Melanocyte of skin (primary cell): Measurements from ENCODE around the gene PRR19. TPM values are rescaled to one million over a fixed set of nuclear protein-coding genes. Genes with fewer than 3 reads are reported as not detected.

Experiments
- small RNA-seq, 2 donors: library from RNA; depleted of rRNA; stranded (forward); fragments of <200 nt; gene quantifications; one replicate each; pipeline ENCODE3, GENCODE V24; 2012
- total RNA-seq, 2 donors: library from RNA; depleted of rRNA; stranded (reverse); fragments of >200 nt; gene quantifications; 2 replicates each; pipeline ENCODE4 v1.2.3, GENCODE V29; 2012

Gene PRR19
- under 1 TPM in 1 of 2 donors, not detected in 1; 1.00 TPM for total RNA-seq

GRCh38 chr19:42301646-42302203 lies at the start of gene PRR19:
Gene PRR19 (plus strand): TSS chr19:42302132. CDS start chr19:42309585, 7,453 bp downstream.

GRCh38 chr19:42254850-42255765 lies 46.8 kb upstream of the PRR19 start, which contains the start of gene ERF:
Gene ERF (minus strand): TSS chr19:42255128. CDS start chr19:42254999, 129 bp downstream.

GRCh38 chr19:42268704-42269477 lies 33.0 kb upstream of the PRR19 start, which contains the start of gene CIC:
Gene CIC (plus strand): TSS chr19:42269252. CDS start chr19:42271784, 2,532 bp downstream.

GRCh38 chr19:42313096-42313839 lies 11.3 kb downstream of the PRR19 start, which contains the start of gene TMEM145:
Gene TMEM145 (plus strand): TSS chr19:42313309. CDS start chr19:42313377, 68 bp downstream.

GRCh38 chr19:42325308-42325895 lies 23.5 kb downstream of the PRR19 start, which contains the start of gene MEGF8:
Gene MEGF8 (plus strand): TSS chr19:42325635. CDS start chr19:42326244, 609 bp downstream.

Small RNA genes within 50 kb of the gene (small RNA-seq; reads per million reads assigned to genes)
- 0 to 0.23 reads per million in 2 donors for gene MIR8077

Other genes with a start within 250 kb of the PRR19 start
- under 1 TPM in 1 of 2 donors, not detected in 1; under 0.01 TPM for gene GRIK5, start 231.9 kb upstream of the PRR19 start, total RNA-seq
- gene ZNF574, start 226.0 kb upstream of the PRR19 start, total RNA-seq, result 10 to 100 TPM; 16.9 to 22.3 TPM
- under 1 TPM in 1 of 2 donors, not detected in 1; under 0.01 TPM for gene POU2F2, start 169.7 kb upstream of the PRR19 start, total RNA-seq
- 10 to 100 TPM; 13.4 to 19.0 TPM for gene DEDD2, start 84.5 kb upstream of the PRR19 start, total RNA-seq
- gene ZNF526, start 81.8 kb upstream of the PRR19 start, total RNA-seq, result 10 to 100 TPM in 1 of 2 donors, 1 to 10 TPM in 1; 10.0 to 16.0 TPM
- 10 to 100 TPM; 25.5 to 36.6 TPM for gene GSK3A, start 59.5 kb upstream of the PRR19 start, total RNA-seq
- gene ERF, start 47.0 kb upstream of the PRR19 start, total RNA-seq, result 10 to 100 TPM; 37.9 to 42.3 TPM
- 10 to 100 TPM; 22.3 to 34.4 TPM for gene CIC, start 32.9 kb upstream of the PRR19 start, total RNA-seq
- 10 to 100 TPM; 32.0 to 47.0 TPM for gene PAFAH1B3, start 492 bp downstream of the PRR19 start, total RNA-seq
- 1 to 10 TPM in 1 of 2 donors, under 1 TPM in 1; under 0.01 to 3.7 TPM for gene TMEM145, start 11.2 kb downstream of the PRR19 start, total RNA-seq
- 10 to 100 TPM; 17.6 to 20.3 TPM for gene MEGF8, start 23.5 kb downstream of the PRR19 start, total RNA-seq
- gene CNFN, start 88.2 kb downstream of the PRR19 start, total RNA-seq, result under 1 TPM in 1 of 2 donors, not detected in 1; 0.67 TPM
- 10 to 100 TPM; 11.7 to 27.0 TPM for gene LIPE, start 125.3 kb downstream of the PRR19 start, total RNA-seq
- not detected for gene CXCL17, start 140.8 kb downstream of the PRR19 start, total RNA-seq
- 10 to 100 TPM in 1 of 2 donors, 1 to 10 TPM in 1; 9.3 to 19.3 TPM for gene CEACAM1, start 226.3 kb downstream of the PRR19 start, total RNA-seq